H7 (cell line): Measurements from ENCODE around the gene SDHC. TPM values are rescaled to one million over a fixed set of nuclear protein-coding genes. Genes with fewer than 3 reads are reported as not detected.
"Not testable (repeated sequence)": the region's sequence is repeated elsewhere in the genome, so short reads cannot be mapped to it uniquely, and the experiment has no call there.

Source experiments
- DNase-seq: peaks from one replicate; pipeline ENCODE4 v3.0.0; 2012
- H3K27me3 ChIP-seq: 2 replicates; pipeline ENCODE4 v1.6.0; 2011; ENCODE audit warnings: mild to moderate bottlenecking, low read length; ENCODE audit not compliant: control insufficient read depth, insufficient read depth
- H3K36me3 ChIP-seq: replicated peaks from 2 replicates; pipeline ENCODE4 v1.5.1; 2011; ENCODE audit warnings: low read length; ENCODE audit not compliant: control insufficient read depth, insufficient read depth
- H3K4me3 ChIP-seq: 2 replicates; pipeline ENCODE4 v1.5.1; 2011; ENCODE audit warnings: low read depth, mild to moderate bottlenecking, control low read depth, low read length, moderate library complexity; ENCODE audit not compliant: insufficient read depth
- total RNA-seq: library from RNA; depleted of rRNA; stranded (reverse); fragments of >200 nt; shearing (Covaris generic); gene quantifications from 2 replicates; pipeline ENCODE4 v1.2.3, GENCODE V29; 2014; rRNA removed

The SDHC gene
- total RNA-seq, 1 experiment from 2014 or later: 44.3 TPM

GRCh38 chr1:161408429-161409052 is 94.4 kb downstream of the SDHC start:
- Histone ChIP-seq H3K27me3 (no peaks in the 10 kb centered on the region), H3K4me3 (no peak overlapping the region), H3K36me3 (no peaks in the 10 kb centered on the region)
- no peak for DNase-seq

- DNase-seq, H3K4me3 ChIP-seq, H3K36me3 ChIP-seq, H3K27me3 ChIP-seq: not testable (repeated sequence)
These were observed 95.9 kb downstream of the SDHC start for GRCh38 chr1:161409848-161410635.

DNA sequence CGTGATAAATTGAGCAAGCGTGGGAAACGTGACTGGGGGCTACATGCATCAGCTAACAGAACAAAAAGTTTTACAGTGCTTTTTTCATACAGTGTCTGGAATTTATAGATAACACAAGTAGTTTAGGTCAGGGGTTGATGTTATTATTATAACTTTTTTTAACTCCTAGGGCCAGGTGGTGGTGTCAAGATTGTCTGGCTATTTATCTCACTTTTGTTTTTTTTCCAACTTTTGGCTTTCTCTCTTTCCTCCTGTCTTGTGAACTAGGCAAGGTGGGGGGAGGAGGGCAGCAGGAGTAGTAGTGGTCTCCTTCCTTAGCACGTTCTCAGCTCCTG is 96.4 kb downstream of the SDHC start:
- not testable (repeated sequence) for DNase-seq, H3K27me3 ChIP-seq, H3K4me3 ChIP-seq, H3K36me3 ChIP-seq

Other genes with a start within 250 kb of the SDHC start
- 0.11 TPM in 1 of 2 replicates, not detected in the other for gene ARHGAP30, start 244.5 kb upstream of the SDHC start, total RNA-seq
- gene NECTIN4, start 224.8 kb upstream of the SDHC start, total RNA-seq: not detected in 2 replicates
- gene KLHDC9, start 216.0 kb upstream of the SDHC start, total RNA-seq: 21.9 and 23.2 TPM in 2 replicates
- 46.8 and 60.6 TPM in 2 replicates for gene PFDN2, start 196.3 kb upstream of the SDHC start, total RNA-seq
- gene NIT1, start 196.3 kb upstream of the SDHC start, total RNA-seq: 75.9 and 81.5 TPM in 2 replicates
- gene DEDD, start 181.7 kb upstream of the SDHC start, total RNA-seq: 52.8 and 63.6 TPM in 2 replicates
- 81.9 and 86.1 TPM in 2 replicates for gene UFC1, start 160.4 kb upstream of the SDHC start, total RNA-seq
- gene USP21, start 154.9 kb upstream of the SDHC start, total RNA-seq: 10.7 and 12.0 TPM in 2 replicates
- gene PPOX, start 148.0 kb upstream of the SDHC start, total RNA-seq: 57.3 and 64.7 TPM in 2 replicates
- gene B4GALT3, start 136.9 kb upstream of the SDHC start, total RNA-seq: 105 and 106 TPM in 2 replicates
- 9.0 and 11.7 TPM in 2 replicates for gene ADAMTS4, start 115.3 kb upstream of the SDHC start, total RNA-seq
- 278 and 312 TPM in 2 replicates for gene NDUFS2, start 112.0 kb upstream of the SDHC start, total RNA-seq
- 0.35 TPM in 1 of 2 replicates, not detected in the other for gene FCER1G, start 99.1 kb upstream of the SDHC start, total RNA-seq
- gene APOA2, start 90.8 kb upstream of the SDHC start, total RNA-seq: 7.2 TPM in 1 of 2 replicates, not detected in the other
- gene TOMM40L, start 88.3 kb upstream of the SDHC start, total RNA-seq: 32.7 and 38.1 TPM in 2 replicates
- gene NR1I3, start 76.2 kb upstream of the SDHC start, total RNA-seq: not detected in 2 replicates
- 0.35 TPM in 1 of 2 replicates, not detected in the other for gene PCP4L1, start 55.6 kb upstream of the SDHC start, total RNA-seq
- gene MPZ, start 4.4 kb upstream of the SDHC start, total RNA-seq: 3.5 and 5.6 TPM in 2 replicates
- gene CFAP126, start 53.5 kb downstream of the SDHC start, total RNA-seq: not detected in 2 replicates
- not detected in 2 replicates for gene FCGR2A, start 191.1 kb downstream of the SDHC start, total RNA-seq
- gene HSPA6, start 210.2 kb downstream of the SDHC start, total RNA-seq: 0.04 TPM in 1 of 2 replicates, not detected in the other
- not detected in 2 replicates for gene FCGR3A, start 235.4 kb downstream of the SDHC start, total RNA-seq